Measurements from ENCODE around the gene TCIRG1.

DNA sequence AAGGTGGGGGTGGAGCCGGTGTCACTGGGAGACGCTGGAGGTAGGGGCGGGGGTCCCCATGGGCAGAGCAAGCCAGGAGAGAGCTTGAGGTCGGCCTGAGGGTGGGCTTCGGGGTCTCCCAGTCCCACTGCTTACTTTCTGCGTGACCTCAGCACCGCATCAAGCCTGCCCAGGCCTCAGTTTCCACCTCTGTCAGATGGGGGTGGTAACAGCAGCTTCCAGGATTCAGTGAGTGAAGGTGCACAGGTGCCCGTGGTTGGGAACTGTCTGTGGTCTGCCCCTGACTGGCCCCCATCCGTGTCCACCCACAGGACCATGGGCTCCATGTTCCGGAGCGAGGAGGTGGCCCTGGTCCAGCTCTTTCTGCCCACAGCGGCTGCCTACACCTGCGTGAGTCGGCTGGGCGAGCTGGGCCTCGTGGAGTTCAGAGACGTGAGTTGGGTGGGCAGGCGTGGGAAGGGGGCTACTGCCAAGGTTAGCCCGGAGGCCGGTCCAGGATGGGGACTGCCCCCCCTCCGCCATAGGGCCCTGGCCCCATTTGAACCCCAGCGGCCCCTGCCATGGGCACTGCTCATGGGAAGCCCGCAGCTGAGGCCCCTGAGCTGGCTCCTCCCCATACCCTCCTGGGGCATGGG, 2.2 kb downstream of the TCIRG1 start:
- no peak for TF ChIP-seq POLR2A (IDR thresholded peaks at IDR 0.05)
- TF ChIP-seq, protein P1, sequence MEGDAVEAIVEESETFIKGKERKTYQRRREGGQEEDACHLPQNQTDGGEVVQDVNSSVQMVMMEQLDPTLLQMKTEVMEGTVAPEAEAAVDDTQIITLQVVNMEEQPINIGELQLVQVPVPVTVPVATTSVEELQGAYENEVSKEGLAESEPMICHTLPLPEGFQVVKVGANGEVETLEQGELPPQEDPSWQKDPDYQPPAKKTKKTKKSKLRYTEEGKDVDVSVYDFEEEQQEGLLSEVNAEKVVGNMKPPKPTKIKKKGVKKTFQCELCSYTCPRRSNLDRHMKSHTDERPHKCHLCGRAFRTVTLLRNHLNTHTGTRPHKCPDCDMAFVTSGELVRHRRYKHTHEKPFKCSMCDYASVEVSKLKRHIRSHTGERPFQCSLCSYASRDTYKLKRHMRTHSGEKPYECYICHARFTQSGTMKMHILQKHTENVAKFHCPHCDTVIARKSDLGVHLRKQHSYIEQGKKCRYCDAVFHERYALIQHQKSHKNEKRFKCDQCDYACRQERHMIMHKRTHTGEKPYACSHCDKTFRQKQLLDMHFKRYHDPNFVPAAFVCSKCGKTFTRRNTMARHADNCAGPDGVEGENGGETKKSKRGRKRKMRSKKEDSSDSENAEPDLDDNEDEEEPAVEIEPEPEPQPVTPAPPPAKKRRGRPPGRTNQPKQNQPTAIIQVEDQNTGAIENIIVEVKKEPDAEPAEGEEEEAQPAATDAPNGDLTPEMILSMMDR (IDR thresholded peaks at IDR 0.05) = no peak

Data from upper lobe of left lung (tissue), 4 donors.